ENCODE results near the gene AQP2.

Gene AQP2

DNA sequence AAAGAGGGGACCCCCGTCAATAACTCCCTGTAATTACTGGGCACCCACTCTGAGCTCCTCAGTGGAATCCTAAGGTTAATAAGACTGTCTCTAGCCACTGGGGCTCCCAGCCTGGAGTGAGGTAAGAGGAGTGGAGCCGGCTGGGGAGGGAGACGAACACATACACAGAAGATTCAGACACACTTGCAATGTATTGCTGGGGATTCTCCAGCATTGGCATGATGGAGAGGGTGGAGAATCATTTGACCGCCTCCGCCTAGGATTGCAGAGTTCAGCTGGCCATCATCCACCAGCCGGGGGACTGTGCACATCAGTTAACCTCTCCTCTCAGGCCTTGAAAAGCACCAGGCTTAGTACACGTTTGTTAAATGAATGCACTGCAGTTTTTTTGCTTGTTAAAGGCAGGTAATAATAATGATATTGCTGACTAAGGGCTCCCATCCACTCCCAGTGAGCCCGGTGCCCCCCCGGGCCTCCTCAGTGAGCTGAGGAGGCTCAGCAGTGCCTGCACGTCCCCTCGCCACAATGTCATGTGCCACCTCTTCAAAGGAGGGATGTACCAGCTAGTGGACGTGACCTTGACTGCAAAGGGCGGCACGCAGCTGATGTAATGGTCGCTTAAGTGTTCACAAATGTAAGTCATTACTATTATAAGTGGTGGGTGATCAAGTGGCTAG is 26.5 kb upstream of the AQP2 start:
- TF ChIP-seq, protein P1, sequence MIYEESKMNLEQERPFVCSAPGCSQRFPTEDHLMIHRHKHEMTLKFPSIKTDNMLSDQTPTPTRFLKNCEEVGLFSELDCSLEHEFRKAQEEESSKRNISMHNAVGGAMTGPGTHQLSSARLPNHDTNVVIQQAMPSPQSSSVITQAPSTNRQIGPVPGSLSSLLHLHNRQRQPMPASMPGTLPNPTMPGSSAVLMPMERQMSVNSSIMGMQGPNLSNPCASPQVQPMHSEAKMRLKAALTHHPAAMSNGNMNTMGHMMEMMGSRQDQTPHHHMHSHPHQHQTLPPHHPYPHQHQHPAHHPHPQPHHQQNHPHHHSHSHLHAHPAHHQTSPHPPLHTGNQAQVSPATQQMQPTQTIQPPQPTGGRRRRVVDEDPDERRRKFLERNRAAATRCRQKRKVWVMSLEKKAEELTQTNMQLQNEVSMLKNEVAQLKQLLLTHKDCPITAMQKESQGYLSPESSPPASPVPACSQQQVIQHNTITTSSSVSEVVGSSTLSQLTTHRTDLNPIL (CRISPR knock-in tag; IDR thresholded peaks at IDR 0.05; ENCODE audit: low read depth), result no peak
- TF ChIP-seq ZNF565 (CRISPR knock-in tag; conservative IDR thresholded peaks at IDR 0.05; ENCODE audit: low read depth) (no peak), ZFP3 (CRISPR knock-in tag; IDR thresholded peaks at IDR 0.05) (no peak), ARNTL (CRISPR knock-in tag; IDR thresholded peaks at IDR 0.05; ENCODE audit: borderline replicate concordance, low read depth) (no peak), ZFP30 (CRISPR knock-in tag; IDR thresholded peaks at IDR 0.05) (no peak), RARB (CRISPR knock-in tag; IDR thresholded peaks at IDR 0.05) (no peak), ESRRG (CRISPR knock-in tag; IDR thresholded peaks at IDR 0.05) (no peak), ZC3H10 (CRISPR knock-in tag; IDR thresholded peaks at IDR 0.05) (no peak), ZNF70 (CRISPR knock-in tag; IDR thresholded peaks at IDR 0.05) (no peak), TCF4 (CRISPR knock-in tag; IDR thresholded peaks at IDR 0.05; ENCODE audit: borderline replicate concordance) (no peak), OSR1 (CRISPR knock-in tag; IDR thresholded peaks at IDR 0.05) (no peak)
- TF ChIP-seq, protein P2, sequence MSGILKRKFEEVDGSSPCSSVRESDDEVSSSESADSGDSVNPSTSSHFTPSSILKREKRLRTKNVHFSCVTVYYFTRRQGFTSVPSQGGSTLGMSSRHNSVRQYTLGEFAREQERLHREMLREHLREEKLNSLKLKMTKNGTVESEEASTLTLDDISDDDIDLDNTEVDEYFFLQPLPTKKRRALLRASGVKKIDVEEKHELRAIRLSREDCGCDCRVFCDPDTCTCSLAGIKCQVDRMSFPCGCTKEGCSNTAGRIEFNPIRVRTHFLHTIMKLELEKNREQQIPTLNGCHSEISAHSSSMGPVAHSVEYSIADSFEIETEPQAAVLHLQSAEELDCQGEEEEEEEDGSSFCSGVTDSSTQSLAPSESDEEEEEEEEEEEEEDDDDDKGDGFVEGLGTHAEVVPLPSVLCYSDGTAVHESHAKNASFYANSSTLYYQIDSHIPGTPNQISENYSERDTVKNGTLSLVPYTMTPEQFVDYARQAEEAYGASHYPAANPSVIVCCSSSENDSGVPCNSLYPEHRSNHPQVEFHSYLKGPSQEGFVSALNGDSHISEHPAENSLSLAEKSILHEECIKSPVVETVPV (CRISPR knock-in tag; IDR thresholded peaks at IDR 0.05), result no peak
- TF ChIP-seq, protein P3, sequence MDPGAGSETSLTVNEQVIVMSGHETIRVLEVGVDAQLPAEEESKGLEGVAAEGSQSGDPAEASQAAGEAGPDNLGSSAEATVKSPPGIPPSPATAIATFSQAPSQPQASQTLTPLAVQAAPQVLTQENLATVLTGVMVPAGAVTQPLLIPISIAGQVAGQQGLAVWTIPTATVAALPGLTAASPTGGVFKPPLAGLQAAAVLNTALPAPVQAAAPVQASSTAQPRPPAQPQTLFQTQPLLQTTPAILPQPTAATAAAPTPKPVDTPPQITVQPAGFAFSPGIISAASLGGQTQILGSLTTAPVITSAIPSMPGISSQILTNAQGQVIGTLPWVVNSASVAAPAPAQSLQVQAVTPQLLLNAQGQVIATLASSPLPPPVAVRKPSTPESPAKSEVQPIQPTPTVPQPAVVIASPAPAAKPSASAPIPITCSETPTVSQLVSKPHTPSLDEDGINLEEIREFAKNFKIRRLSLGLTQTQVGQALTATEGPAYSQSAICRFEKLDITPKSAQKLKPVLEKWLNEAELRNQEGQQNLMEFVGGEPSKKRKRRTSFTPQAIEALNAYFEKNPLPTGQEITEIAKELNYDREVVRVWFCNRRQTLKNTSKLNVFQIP (CRISPR knock-in tag; IDR thresholded peaks at IDR 0.05; ENCODE audit: borderline replicate concordance, low read depth), result no peak
- no peak for ATAC-seq

DNA sequence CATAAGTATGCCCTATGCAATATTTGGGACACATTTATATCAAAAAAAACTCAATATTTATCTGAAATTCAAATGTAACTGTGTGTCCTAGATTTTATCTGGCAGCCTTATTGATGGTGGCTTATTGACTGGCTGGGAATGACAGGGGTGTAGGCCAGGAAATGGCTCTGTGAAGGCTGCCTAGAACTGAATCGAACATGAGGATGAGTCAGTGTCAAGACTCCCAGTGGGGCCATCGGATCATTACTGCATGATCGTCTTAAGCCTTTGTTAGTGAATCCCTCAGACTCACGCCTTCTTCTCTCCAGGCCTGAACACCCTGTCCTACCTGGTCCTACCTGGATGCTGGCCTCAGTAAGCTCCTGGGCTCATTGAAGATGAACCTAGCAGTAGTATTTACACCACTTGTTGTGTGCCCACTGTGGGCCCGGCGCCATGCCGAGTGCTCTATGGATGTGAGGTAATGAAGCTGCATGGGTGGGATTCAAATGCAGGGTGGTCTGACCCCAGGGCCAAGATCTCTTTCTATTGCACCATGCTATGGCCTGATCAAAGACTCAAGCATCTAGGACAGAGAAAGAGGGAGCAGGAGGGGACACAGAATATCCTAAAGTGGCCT is 25.8 kb upstream of the AQP2 start:
- no peak for ATAC-seq
- no peak for TF ChIP-seq TOX (CRISPR knock-in tag; IDR thresholded peaks at IDR 0.05; ENCODE audit: borderline replicate concordance)
- TF ChIP-seq, protein P2 (CRISPR knock-in tag; IDR thresholded peaks at IDR 0.05), result no peak
- no peak for TF ChIP-seq RARB (CRISPR knock-in tag; IDR thresholded peaks at IDR 0.05)
- TF ChIP-seq ISL1 (CRISPR knock-in tag; IDR thresholded peaks at IDR 0.05), result no peak
- no peak for TF ChIP-seq ARNTL (CRISPR knock-in tag; IDR thresholded peaks at IDR 0.05; ENCODE audit: borderline replicate concordance, low read depth)
- TF ChIP-seq, protein P4, sequence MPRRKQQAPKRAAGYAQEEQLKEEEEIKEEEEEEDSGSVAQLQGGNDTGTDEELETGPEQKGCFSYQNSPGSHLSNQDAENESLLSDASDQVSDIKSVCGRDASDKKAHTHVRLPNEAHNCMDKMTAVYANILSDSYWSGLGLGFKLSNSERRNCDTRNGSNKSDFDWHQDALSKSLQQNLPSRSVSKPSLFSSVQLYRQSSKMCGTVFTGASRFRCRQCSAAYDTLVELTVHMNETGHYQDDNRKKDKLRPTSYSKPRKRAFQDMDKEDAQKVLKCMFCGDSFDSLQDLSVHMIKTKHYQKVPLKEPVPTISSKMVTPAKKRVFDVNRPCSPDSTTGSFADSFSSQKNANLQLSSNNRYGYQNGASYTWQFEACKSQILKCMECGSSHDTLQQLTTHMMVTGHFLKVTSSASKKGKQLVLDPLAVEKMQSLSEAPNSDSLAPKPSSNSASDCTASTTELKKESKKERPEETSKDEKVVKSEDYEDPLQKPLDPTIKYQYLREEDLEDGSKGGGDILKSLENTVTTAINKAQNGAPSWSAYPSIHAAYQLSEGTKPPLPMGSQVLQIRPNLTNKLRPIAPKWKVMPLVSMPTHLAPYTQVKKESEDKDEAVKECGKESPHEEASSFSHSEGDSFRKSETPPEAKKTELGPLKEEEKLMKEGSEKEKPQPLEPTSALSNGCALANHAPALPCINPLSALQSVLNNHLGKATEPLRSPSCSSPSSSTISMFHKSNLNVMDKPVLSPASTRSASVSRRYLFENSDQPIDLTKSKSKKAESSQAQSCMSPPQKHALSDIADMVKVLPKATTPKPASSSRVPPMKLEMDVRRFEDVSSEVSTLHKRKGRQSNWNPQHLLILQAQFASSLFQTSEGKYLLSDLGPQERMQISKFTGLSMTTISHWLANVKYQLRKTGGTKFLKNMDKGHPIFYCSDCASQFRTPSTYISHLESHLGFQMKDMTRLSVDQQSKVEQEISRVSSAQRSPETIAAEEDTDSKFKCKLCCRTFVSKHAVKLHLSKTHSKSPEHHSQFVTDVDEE (CRISPR knock-in tag; IDR thresholded peaks at IDR 0.05), result no peak
- TF ChIP-seq, protein P1 (CRISPR knock-in tag; IDR thresholded peaks at IDR 0.05; ENCODE audit: low read depth), result no peak
- no peak for TF ChIP-seq ZNF565 (CRISPR knock-in tag; conservative IDR thresholded peaks at IDR 0.05; ENCODE audit: low read depth)
- TF ChIP-seq ESRRG (CRISPR knock-in tag; IDR thresholded peaks at IDR 0.05), result no peak
- TF ChIP-seq, protein P5, sequence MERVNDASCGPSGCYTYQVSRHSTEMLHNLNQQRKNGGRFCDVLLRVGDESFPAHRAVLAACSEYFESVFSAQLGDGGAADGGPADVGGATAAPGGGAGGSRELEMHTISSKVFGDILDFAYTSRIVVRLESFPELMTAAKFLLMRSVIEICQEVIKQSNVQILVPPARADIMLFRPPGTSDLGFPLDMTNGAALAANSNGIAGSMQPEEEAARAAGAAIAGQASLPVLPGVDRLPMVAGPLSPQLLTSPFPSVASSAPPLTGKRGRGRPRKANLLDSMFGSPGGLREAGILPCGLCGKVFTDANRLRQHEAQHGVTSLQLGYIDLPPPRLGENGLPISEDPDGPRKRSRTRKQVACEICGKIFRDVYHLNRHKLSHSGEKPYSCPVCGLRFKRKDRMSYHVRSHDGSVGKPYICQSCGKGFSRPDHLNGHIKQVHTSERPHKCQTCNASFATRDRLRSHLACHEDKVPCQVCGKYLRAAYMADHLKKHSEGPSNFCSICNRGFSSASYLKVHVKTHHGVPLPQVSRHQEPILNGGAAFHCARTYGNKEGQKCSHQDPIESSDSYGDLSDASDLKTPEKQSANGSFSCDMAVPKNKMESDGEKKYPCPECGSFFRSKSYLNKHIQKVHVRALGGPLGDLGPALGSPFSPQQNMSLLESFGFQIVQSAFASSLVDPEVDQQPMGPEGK (CRISPR knock-in tag; IDR thresholded peaks at IDR 0.05; ENCODE audit: borderline replicate concordance), result no peak
- TF ChIP-seq TCF4 (CRISPR knock-in tag; IDR thresholded peaks at IDR 0.05; ENCODE audit: borderline replicate concordance), result no peak
- no peak for TF ChIP-seq OSR1 (CRISPR knock-in tag; IDR thresholded peaks at IDR 0.05)
- TF ChIP-seq GLIS3 (CRISPR knock-in tag; IDR thresholded peaks at IDR 0.05), result no peak
- TF ChIP-seq SNAI2 (CRISPR knock-in tag; IDR thresholded peaks at IDR 0.05), result no peak
